Activated naive CD4-positive, alpha-beta T cell treated with anti-CD3 and anti-CD28 coated beads, Interleukin-2, amount 50 U/mL, for 16 hours (primary cell): ENCODE measurements around the gene HPCAL1.
A peak's percentile ranks its signal among the peaks of the same experiment; 100 is the strongest.
"Not testable (repeated sequence)": the region's sequence is repeated elsewhere in the genome, so short reads cannot be mapped to it uniquely, and the experiment has no call there.

Experiments used
- DNase-seq: peaks from one replicate; pipeline ENCODE4 v3.0.0-alpha.2; 2020

Gene HPCAL1

GRCh38 chr2:10302479-10303180 is at the start of gene HPCAL1:
Gene HPCAL1 (plus strand): TSS chr2:10302904. CDS start chr2:10419758, 116,854 bp downstream.
- peak; percentile 76 for DNase-seq

- peak; percentile 2 for DNase-seq
These were observed 48.9 kb upstream of the HPCAL1 start for GRCh38 chr2:10253596-10254372.

GRCh38 chr2:10254373-10255188 is 48.1 kb upstream of the HPCAL1 start:
- peak; percentile 10 for DNase-seq

- DNase-seq: peak; percentile 2
These were observed 47.3 kb upstream of the HPCAL1 start for GRCh38 chr2:10255189-10256030.

DNA sequence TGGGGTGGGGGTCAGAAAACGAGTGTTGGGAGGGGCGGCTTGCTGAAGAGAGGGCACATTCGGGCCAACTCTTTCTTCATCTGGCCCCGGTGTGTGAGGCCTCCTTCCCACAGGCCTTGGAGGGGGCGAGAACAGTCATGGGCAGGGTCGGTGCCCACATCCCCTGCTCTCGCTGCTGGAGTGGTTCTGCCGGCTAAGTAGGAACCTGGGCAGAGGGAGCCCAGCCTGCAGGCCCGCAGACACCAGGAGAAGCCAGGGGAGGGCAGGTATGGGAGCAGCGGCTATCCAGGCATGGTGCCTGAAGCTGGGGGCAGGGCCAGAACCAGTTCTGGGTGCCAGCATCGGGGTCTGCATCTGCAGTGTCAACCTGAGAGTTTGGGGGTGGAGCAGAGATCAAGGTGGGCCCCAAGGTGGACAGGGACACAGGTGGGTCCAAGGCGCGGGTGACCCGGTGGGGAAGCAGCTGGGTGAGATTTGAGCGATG is 46.6 kb upstream of the HPCAL1 start:
- peak; percentile 2 for DNase-seq

- DNase-seq: peak; percentile 8
These were observed 46.1 kb upstream of the HPCAL1 start for GRCh38 chr2:10256515-10257031.

DNA sequence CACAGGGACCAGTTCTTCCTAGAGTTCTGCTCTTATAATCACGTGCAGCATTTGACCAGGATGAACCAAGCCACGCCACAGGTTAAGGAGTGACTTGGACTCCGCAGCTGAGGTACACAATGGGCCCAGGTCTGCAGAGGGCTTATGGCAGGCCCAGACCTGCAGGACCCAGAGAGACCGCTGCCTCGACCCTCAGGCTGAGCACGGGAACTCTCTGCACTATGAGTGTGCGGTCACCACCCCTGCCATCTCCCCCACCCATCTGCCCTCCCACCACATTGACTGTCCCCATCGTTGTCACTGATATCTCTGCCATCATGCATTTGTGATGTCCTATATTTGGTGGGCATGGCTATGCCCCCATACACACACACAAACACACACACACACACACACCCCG is 45.7 kb upstream of the HPCAL1 start:
- DNase-seq: peak; percentile 4

DNA sequence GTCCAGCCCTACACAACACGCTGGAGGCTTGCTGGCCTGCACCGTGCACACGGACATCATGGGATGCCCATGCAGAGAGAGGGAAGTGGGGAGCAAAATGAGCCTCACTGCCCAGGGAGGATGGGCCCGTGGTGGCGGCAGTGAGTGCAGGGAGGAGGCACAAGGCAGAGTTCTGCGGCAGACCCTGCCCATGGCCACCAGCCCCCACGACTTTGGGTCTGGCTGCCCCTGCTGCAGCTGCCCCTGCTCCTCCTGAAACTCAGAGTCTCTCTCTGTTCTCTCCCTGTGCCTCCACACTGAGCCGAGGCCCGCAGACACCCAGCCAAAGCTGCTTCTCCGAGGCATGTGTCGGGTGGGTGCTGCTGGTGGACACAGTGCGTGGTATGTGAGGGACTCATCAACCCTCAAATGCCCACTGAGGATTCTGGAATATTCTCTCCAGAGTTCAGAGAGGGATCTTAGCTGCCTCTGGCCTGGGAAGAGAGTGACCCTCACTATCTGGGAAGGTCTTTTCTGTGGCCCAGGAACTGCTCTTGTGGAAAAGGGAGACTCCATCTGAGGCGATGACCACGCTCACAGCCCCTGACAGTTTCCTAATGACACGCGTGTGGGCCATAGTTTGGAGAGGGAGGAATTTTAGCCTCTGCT is 45.1 kb upstream of the HPCAL1 start:
- peak; percentile 8 for DNase-seq

GRCh38 chr2:10258326-10258725 is 44.4 kb upstream of the HPCAL1 start:
- DNase-seq: no peak

- no peak for DNase-seq
These were observed 44.0 kb upstream of the HPCAL1 start for GRCh38 chr2:10258726-10259125.

- peak; percentile 3 for DNase-seq
These were observed 42.6 kb upstream of the HPCAL1 start for GRCh38 chr2:10260130-10260529.

DNA sequence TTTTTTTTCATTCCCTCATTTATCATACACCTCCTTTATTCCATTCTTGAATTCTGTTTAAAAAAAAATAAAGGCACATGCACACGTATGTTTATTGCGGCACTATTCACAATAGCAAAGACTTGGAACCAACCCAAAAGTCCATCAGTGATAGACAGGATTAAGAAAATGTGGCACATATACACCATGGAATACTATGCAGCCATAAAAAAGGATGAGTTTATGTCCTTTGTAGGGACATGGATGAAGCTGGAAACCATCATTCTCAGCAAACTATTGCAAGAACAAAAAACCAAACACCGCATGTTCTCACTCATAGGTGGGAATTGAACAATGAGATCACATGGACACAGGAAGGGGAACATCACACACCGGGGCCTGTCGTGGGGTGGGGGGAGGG is 39.2 kb upstream of the HPCAL1 start:
- DNase-seq: not testable (repeated sequence)

GRCh38 chr2:10264506-10265328 is 38.0 kb upstream of the HPCAL1 start:
- DNase-seq: no peak

- DNase-seq: no peak
These were observed 37.2 kb upstream of the HPCAL1 start for GRCh38 chr2:10265329-10266132.

GRCh38 chr2:10266133-10266620 is 36.5 kb upstream of the HPCAL1 start:
- no peak for DNase-seq

DNA sequence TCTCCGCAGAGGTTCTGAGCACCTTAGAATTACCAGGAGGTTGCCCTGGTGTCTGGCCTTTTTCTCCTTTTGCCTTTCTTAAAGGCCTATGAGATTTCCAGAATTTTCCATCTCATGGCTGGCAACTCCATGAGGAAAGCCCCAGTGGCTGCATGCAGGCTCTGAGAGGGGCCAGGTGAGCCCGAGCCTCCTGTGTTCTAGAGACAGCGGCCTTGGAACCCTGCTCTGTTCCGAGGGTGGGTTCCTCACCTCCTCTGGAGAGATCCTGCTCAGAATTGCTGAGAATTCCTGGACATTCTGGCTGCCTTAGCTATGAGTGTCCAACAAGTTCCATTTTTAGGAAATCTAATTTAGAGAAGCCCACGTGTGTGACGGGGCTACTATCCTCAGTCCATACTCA is 35.7 kb upstream of the HPCAL1 start:
- DNase-seq: no peak

- no peak for DNase-seq
These were observed 34.9 kb upstream of the HPCAL1 start for GRCh38 chr2:10267551-10268465.

DNA sequence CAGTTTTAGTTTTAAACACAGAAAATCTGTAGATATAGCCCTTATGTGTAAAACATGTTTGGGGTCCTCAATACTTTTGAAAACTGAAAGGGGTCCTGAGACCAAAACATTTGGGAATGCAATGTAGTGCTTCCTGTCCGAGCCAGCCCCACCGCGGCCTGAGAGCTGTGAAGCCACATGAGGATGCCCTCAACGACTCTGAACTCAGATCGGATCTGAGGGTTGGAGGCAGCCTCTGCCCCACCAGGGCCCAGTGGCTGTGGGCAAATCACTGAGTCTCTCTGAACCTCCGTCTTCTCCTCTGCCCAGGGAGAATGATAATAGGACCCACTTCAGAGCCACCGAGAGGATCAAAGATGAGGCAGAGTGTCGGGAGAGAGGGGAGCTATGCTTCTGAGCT is 33.4 kb upstream of the HPCAL1 start:
- DNase-seq: no peak
